Ishikawa (cell line): ENCODE data around the gene FHIT.

ENCODE experiments used
- CEBPB ChIP-seq: IDR thresholded peaks from 2 replicates; pipeline ENCODE4 v1.6.1; 2012
- RAD21 ChIP-seq: IDR thresholded peaks from 2 replicates; pipeline ENCODE4 v1.6.1; 2012; ENCODE audit warnings: low read depth
- TEAD4 ChIP-seq: IDR thresholded peaks from 2 replicates; pipeline ENCODE4 v1.6.1; 2012
- USF1 ChIP-seq: IDR thresholded peaks from 2 replicates; pipeline ENCODE4 v1.6.1; 2012
- TF ChIP-seq, protein P1 (sequence below): IDR thresholded peaks from 2 replicates; pipeline ENCODE4 v1.6.1; 2012

DNA sequence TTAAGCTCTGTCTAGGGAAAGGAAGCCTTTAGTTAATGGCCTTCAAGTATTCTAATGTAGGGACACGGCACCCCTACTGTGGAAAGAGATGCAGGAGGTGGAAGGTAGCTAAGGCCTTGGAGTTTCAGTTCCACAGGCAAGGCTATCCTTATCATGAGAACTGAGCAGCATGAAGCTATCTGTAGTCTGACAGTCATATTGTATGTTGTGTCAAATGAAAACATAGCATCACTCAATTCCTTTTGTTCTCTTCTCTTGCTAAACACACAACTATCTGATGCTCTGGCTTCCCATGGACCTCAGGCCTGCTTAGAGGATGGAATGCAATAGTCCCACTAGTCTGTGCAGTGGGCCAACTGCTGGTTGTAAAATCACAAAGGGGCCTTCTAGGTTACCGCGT, 380.9 kb downstream of the FHIT start:
- TF ChIP-seq RAD21 (no peak), TEAD4 (no peak), USF1 (no peak), CEBPB (no peak)
- TF ChIP-seq, protein P1, sequence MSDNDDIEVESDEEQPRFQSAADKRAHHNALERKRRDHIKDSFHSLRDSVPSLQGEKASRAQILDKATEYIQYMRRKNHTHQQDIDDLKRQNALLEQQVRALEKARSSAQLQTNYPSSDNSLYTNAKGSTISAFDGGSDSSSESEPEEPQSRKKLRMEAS: no peak
